Activated CD4-positive, alpha-beta T cell treated with anti-CD3 and anti-CD28 coated beads for 4 hours (primary cell): ENCODE data around the gene CBX2.
"Not testable (repeated sequence)": the region's sequence is repeated elsewhere in the genome, so short reads cannot be mapped to it uniquely, and the experiment has no call there.

Source experiments
- DNase-seq, 2 donors: peaks; one replicate each; pipeline ENCODE4 v3.0.0-alpha.2; 2020

CBX2 gene

GRCh38 chr17:79772726-79773125, 5.2 kb upstream of the CBX2 start:
- not testable (repeated sequence) for DNase-seq

GRCh38 chr17:79774561-79774975, 3.4 kb upstream of the CBX2 start:
- no peak for DNase-seq

GRCh38 chr17:79775632-79776031, 2.3 kb upstream of the CBX2 start:
- no peak for DNase-seq

GRCh38 chr17:79776376-79777119, 1.4 kb upstream of the CBX2 start:
- no peak for DNase-seq

- no peak for DNase-seq
Observed at GRCh38 chr17:79777120-79777893, 641 bp upstream of the CBX2 start.

GRCh38 chr17:79778504-79779083, 646 bp downstream of the CBX2 start:
- DNase-seq = no peak

- no peak for DNase-seq
Observed at GRCh38 chr17:79779084-79779529, 1.2 kb downstream of the CBX2 start.

GRCh38 chr17:79779661-79780365, 1.9 kb downstream of the CBX2 start:
- DNase-seq = no peak

GRCh38 chr17:79781012-79781650, 3.2 kb downstream of the CBX2 start:
- no peak for DNase-seq

- DNase-seq = no peak
Observed at GRCh38 chr17:79781736-79782575, 4.0 kb downstream of the CBX2 start.

- DNase-seq = no peak
Observed at GRCh38 chr17:79783891-79784290, 5.9 kb downstream of the CBX2 start.

GRCh38 chr17:79784353-79785016, 6.5 kb downstream of the CBX2 start:
- no peak for DNase-seq

- DNase-seq = no peak
Observed at GRCh38 chr17:79785017-79785899, 7.3 kb downstream of the CBX2 start.

- no peak for DNase-seq
Observed at GRCh38 chr17:79785900-79786810, 8.2 kb downstream of the CBX2 start.

- no peak for DNase-seq
Observed at GRCh38 chr17:79786930-79787643, 9.1 kb downstream of the CBX2 start.

- no peak for DNase-seq
Observed at GRCh38 chr17:79788455-79788854, 10.5 kb downstream of the CBX2 start.

GRCh38 chr17:79788989-79789942, 11.3 kb downstream of the CBX2 start:
- DNase-seq = no peak
